SJCRH30 (cell line): Measurements from ENCODE around the gene SYNE2. TPM values are rescaled to one million over a fixed set of nuclear protein-coding genes. Genes with fewer than 3 reads are reported as not detected.
"Not testable (repeated sequence)": the region's sequence is repeated elsewhere in the genome, so short reads cannot be mapped to it uniquely, and the experiment has no call there.

Source experiments
- DNase-seq, 2 experiments: peaks; one replicate each; pipeline ENCODE4 v3.0.0-alpha.2; 2015 to 2020
- H3K27ac ChIP-seq: fragments of 250-450 bp; sonication (Bioruptor Pico); 2 replicates; pipeline ENCODE4 v1.5.1; 2020; ENCODE audit warnings: mild to moderate bottlenecking, moderate library complexity
- H3K27me3 ChIP-seq: fragments of 250-450 bp; sonication (Bioruptor Pico); 2 replicates; pipeline ENCODE4 v1.5.1; 2020; ENCODE audit warnings: mild to moderate bottlenecking, moderate library complexity
- H3K36me3 ChIP-seq: fragments of 250-450 bp; sonication (Bioruptor Pico); 2 replicates; pipeline ENCODE4 v1.5.1; 2020; ENCODE audit warnings: mild to moderate bottlenecking, moderate library complexity
- H3K4me1 ChIP-seq: fragments of 250-450 bp; sonication (Bioruptor Pico); 2 replicates; pipeline ENCODE4 v1.5.1; 2020; ENCODE audit warnings: mild to moderate bottlenecking, moderate library complexity
- H3K4me3 ChIP-seq: fragments of 250-450 bp; sonication (Bioruptor Pico); 2 replicates; pipeline ENCODE4 v1.5.1; 2020; ENCODE audit warnings: mild to moderate bottlenecking, moderate library complexity
- H3K9me3 ChIP-seq: fragments of 250-450 bp; sonication (Bioruptor Pico); replicated peaks from 2 replicates; pipeline ENCODE4 v1.5.1; 2020; ENCODE audit warnings: mild to moderate bottlenecking, moderate library complexity
- total RNA-seq: library from RNA; depleted of rRNA; stranded (reverse); fragments of >200 nt; shearing (Covaris generic); gene quantifications from 2 replicates; pipeline ENCODE4 v1.2.3, GENCODE V29; 2014

The SYNE2 gene
- total RNA-seq, 1 experiment from 2014 or later: 48.2 TPM

DNA sequence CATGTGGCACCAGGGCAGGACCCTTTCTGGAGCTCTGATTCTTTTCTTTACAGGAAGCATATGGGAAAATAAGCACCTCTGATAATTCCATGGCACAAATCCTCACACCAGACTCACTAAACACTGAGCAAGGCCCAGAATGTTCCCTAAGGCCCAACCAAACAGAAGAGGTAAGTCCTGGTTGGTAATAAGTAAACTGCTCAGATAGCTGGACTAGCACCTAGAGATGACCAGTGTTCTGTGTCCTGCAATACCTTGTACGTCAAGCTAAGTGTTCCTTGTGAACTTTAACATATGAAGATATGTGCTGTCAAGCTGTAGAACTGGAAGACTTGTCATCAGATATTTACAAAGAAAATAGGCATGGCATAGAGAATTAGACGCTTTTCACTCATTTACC, 254.6 kb downstream of the SYNE2 start:
- Histone ChIP-seq H3K36me3 (peaks cover 15% of the 10 kb centered on the region), H3K9me3 (no peaks in the 10 kb centered on the region), H3K27ac (no peak overlapping the region), H3K4me1 (no peaks in the 10 kb centered on the region), H3K27me3 (no peaks in the 10 kb centered on the region), H3K4me3 (no peak overlapping the region)
- no peak for DNase-seq

DNA sequence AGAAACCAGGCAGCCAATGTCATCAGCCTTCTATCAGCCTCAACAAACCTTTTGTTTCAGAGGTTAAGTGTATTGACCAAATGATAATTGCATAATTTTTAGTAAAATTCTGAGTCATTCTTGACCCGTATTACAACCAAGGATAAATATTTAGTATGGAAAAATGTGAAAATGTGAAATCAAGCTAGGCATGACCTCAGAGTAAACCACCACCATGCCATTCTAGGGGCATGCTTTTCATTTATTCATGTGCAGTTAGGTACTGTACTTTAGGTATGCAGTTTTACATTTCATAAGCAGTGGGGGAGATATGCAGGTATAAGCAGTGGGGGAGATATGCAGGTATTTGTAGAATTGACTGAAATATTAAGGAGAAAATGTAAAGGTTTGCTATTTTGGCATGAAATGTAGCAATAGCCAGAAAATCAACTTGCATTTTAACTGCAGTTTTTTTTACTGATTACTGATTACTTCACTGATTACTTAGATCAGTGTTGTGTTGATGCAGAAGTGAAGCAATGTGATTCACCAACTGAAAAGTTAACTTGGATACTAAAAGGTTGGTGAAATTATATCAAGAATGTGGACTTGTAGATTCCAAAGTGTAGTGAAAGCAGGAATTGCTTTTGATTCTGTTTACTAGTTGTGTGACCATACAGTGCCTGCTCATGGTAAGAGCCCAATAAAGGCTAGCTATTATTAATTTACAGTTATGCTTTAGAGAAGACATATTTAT, 257.2 kb downstream of the SYNE2 start:
- no peaks in the 10 kb centered on the region for H3K27me3 ChIP-seq
- no peaks in the 10 kb centered on the region for H3K4me1 ChIP-seq
- no peak overlapping the region for H3K27ac ChIP-seq
- no peak overlapping the region for H3K4me3 ChIP-seq
- peaks cover 15% of the 10 kb centered on the region for H3K36me3 ChIP-seq
- H3K9me3 ChIP-seq: no peaks in the 10 kb centered on the region
- DNase-seq: no peak

DNA sequence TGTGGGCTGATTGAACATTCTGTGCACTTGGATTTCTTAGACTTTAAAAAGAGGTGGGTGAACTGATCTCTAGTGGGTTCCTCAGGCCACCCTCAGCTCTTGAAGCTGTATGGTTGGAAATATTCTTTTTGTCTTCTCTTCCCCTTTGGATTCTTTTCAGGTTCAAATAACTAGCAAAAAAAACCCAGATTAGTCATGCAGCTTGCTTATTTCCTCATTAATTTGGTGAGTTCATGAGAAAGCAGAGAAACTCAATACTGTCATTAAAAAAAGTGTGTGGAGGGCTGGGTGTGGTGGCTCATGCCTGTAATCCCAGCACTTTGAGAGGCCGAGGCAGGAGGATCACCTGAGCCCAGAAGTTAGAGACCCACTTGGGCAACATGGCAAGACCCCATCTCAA, 258.0 kb downstream of the SYNE2 start:
- H3K9me3 ChIP-seq: no peaks in the 10 kb centered on the region
- H3K36me3 ChIP-seq: peaks cover 15% of the 10 kb centered on the region
- no peaks in the 10 kb centered on the region for H3K4me1 ChIP-seq
- no peaks in the 10 kb centered on the region for H3K27me3 ChIP-seq
- DNase-seq: peak in 1 of 2 experiments; percentile 3
- no peak overlapping the region for H3K27ac ChIP-seq
- H3K4me3 ChIP-seq: no peak overlapping the region

DNA sequence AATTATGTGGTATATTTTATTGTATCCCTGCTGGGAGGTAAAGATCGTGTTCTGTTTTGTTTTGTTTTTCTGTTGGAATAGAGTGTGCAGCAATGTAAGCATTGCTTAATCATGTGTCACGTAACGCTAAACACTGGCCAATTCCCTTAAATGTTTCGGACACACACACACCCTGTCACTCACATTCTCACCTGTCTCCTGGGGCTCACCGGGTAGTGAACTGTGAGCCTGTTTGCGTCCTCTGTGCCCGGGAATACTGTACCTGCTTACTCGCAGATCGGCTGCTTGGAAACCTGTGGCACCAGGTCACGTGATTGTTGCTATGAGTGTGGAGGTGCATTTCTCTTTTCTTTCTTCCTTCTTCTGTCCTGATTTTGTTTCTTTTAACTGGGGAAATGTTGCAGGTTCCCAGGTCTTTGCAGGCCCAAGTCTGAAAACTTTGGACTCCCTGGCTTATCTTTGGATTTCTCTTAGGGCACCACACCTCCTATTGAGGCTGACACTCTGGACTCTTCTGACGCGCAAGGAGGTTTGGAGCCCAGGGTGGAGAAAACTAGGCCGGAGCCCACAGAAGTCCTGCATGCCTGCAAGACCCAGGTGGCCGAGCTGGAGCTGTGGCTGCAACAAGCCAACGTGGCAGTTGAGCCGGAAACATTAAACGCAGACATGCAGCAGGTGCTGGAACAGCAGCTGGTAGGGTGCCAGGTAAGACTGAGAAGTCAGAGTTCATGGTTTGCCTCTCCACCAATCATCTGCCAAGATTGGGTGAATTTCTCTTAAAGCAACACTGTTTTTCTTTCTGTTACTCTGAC, 260.3 kb downstream of the SYNE2 start:
- Histone ChIP-seq H3K27me3 (no peaks in the 10 kb centered on the region), H3K36me3 (peaks cover 9% of the 10 kb centered on the region), H3K4me1 (no peaks in the 10 kb centered on the region), H3K9me3 (no peaks in the 10 kb centered on the region), H3K4me3 (no peak overlapping the region), H3K27ac (no peak overlapping the region)
- DNase-seq: peak in 1 of 2 experiments; percentile 12

DNA sequence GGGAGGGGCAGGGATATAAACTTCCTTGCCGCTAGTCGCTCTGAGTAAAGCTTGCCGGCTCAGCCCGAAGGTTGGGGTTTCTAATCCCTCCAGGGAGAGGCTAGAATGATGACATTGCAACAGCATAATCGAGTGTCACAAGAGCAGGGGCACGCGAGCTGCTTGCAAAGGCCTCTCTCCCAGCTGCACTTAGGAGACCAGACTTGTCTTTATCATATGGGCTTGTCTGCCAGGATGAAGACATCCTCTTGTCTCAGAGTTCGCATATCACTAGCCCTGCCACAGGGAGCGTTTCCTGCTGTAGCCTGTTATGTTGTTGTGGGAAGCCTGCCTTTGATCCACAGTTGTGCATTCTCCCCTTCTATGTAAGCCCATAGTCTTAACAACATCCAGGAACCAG, 261.4 kb downstream of the SYNE2 start:
- no peak for DNase-seq
- Histone ChIP-seq H3K27ac (no peak overlapping the region), H3K36me3 (peaks cover 7% of the 10 kb centered on the region), H3K4me3 (no peak overlapping the region), H3K9me3 (no peaks in the 10 kb centered on the region), H3K27me3 (no peaks in the 10 kb centered on the region), H3K4me1 (no peaks in the 10 kb centered on the region)

DNA sequence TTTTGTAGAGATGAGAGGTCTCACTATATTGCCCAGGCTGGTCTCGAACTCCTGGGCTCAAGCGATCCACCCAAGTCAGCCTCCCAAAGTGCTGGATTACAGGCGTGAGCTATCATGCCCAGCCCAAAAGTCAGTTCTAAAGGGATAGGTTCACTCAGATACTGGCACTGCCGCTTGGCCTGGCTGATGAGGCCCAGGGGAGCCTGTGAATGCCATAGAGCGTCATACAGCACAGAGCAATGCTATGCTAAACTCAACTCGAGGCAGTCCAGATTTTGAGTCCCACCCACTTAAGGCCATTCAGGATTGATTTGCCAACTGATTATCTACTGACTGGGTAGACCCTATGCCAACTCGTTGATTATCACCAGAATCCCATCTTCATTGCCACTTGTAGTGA, 262.0 kb downstream of the SYNE2 start:
- H3K9me3 ChIP-seq: no peaks in the 10 kb centered on the region
- no peak overlapping the region for H3K4me3 ChIP-seq
- H3K4me1 ChIP-seq: no peaks in the 10 kb centered on the region
- no peak for DNase-seq
- H3K27me3 ChIP-seq: no peaks in the 10 kb centered on the region
- H3K36me3 ChIP-seq: peaks cover 6% of the 10 kb centered on the region
- no peak overlapping the region for H3K27ac ChIP-seq

DNA sequence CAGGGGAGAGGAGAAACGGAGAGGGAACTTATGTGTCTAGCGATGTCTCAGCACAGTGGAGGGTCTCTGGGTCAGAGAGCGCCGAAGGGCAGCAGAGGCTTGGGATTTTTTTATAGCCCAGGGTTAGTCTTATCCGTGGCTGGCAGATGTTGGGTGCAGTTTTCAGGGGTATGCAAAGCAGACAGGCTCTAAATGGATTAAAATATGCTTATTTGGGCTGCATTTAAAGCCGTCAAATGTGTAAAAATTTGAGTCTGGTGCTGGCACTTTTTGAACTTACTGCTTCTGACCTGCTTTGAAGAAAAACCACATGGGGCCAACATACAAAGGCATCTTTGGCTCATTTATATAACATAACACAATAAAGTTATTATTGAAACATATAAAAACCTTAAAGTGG, 262.6 kb downstream of the SYNE2 start:
- no peak for DNase-seq
- Histone ChIP-seq H3K4me3 (no peak overlapping the region), H3K9me3 (no peaks in the 10 kb centered on the region), H3K27ac (no peak overlapping the region), H3K36me3 (peaks cover 10% of the 10 kb centered on the region), H3K27me3 (no peaks in the 10 kb centered on the region), H3K4me1 (no peaks in the 10 kb centered on the region)

DNA sequence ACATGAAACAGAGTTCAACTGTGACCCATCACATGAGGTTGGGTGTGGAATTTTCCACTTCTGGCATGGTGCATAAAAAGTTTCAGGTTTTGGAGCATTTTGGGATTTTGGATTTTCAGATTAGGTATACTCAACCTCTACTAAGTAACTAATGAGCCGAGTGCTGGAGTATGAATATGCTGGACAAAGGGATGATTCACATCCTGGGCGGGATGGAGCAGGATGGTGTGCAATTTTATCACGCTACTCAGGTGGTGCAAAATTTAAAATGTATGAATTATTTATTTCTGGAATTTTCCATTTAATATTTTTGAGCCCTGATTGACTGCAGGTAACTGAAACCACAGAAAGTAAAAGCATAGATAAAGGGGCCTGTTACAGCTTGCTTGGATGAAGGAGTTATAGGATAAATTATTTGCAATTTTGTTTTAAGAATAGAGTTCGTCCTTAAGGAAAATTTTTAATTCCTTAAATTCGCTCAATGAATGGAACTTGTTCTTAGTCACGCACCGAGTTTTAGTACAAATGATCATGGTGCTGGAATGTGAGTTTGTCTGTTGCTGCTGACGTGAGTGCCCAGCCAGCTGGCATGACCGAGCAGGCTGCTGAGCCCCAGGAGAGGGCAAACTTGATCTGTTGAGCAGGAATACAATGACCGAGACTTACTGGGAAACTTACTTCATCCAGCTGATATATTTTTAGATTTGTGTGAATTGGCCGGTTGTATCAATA, 265.0 kb downstream of the SYNE2 start:
- Histone ChIP-seq H3K4me3 (no peak overlapping the region), H3K27me3 (no peaks in the 10 kb centered on the region), H3K9me3 (no peaks in the 10 kb centered on the region), H3K36me3 (peaks cover 8% of the 10 kb centered on the region), H3K27ac (no peak overlapping the region), H3K4me1 (no peaks in the 10 kb centered on the region)
- no peak for DNase-seq

DNA sequence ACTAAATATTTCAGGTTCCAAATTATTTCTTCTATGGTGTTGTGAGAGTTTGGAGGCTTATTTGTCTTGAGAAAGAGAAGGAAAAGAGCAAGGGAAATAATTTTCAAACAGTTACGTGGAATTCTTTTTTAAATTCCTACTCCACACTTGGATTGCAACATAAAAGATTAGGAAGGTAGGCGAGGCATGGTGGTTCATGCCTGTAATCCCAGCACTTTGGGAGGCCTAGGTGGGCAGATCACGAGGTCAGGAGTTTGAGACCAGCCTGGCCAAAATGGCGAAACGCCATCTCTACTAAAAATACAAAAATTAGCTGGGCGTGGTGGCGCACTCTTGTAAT, 265.6 kb downstream of the SYNE2 start:
- not testable (repeated sequence) for H3K4me1 ChIP-seq, H3K9me3 ChIP-seq, H3K27ac ChIP-seq, H3K27me3 ChIP-seq, DNase-seq, H3K4me3 ChIP-seq, H3K36me3 ChIP-seq

DNA sequence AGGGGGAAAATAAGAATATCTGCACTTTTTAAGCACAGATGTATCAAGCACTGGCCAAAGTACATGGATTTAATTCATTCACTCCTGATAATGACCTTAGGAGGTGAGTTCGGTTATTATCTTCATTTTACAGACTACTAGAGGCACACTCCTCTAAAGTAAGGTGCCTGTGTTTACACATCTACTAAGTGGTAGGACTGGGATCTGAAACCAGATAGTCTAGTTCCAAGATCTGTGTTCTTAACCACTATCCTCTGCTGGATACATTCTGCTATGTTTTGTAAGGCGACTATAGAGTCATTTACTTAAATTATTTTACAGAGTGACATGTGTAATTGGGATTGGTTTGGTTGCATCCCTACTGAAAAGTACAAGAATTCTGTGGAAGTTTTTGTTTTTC, 266.1 kb downstream of the SYNE2 start:
- DNase-seq: no peak
- H3K9me3 ChIP-seq: no peaks in the 10 kb centered on the region
- H3K27ac ChIP-seq: no peak overlapping the region
- no peaks in the 10 kb centered on the region for H3K27me3 ChIP-seq
- H3K4me3 ChIP-seq: no peak overlapping the region
- H3K4me1 ChIP-seq: no peaks in the 10 kb centered on the region
- H3K36me3 ChIP-seq: peaks cover 11% of the 10 kb centered on the region

DNA sequence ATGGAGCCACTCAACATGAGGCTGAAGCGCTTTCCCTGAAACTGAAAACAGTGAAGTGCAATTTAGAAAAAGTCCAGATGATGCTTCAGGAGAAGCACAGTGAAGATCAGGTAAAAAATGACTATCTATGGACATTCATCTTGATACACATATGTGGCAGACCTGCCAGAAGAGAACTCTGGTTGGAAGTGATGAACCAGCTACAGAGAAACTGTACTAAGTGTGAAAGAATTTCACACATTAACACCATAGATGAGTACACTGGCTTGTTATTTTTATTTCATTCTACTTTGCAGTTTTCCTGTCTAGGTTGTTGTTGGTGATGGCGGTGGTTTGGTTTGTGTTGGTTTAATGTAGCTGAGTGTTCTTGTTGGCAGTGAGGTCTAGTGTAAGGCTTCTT, 266.7 kb downstream of the SYNE2 start:
- Histone ChIP-seq H3K27ac (no peak overlapping the region), H3K36me3 (peaks cover 11% of the 10 kb centered on the region), H3K4me3 (no peak overlapping the region), H3K9me3 (no peaks in the 10 kb centered on the region), H3K4me1 (no peaks in the 10 kb centered on the region), H3K27me3 (no peaks in the 10 kb centered on the region)
- no peak for DNase-seq

DNA sequence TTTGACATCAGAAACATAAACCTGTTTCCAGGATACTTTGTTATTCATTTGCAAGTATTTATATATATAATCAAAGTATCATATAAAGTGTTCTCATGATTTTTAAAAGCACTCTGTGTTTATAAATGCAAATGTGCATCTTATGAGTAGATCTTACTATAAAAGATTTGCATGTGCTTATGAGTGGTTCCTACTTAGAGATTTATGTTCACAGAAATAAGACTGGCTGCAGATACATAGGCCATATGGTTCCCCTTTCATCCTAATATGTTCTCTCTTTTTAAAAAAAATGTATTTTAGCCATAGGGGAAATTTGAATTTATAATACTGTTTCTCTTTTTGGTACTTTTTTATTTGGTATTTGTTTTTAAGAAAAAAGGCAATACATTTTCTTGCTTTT, 267.2 kb downstream of the SYNE2 start:
- Histone ChIP-seq H3K27me3 (no peaks in the 10 kb centered on the region), H3K9me3 (no peaks in the 10 kb centered on the region), H3K36me3 (peaks cover 16% of the 10 kb centered on the region), H3K27ac (no peak overlapping the region), H3K4me3 (no peak overlapping the region), H3K4me1 (no peaks in the 10 kb centered on the region)
- DNase-seq: no peak

DNA sequence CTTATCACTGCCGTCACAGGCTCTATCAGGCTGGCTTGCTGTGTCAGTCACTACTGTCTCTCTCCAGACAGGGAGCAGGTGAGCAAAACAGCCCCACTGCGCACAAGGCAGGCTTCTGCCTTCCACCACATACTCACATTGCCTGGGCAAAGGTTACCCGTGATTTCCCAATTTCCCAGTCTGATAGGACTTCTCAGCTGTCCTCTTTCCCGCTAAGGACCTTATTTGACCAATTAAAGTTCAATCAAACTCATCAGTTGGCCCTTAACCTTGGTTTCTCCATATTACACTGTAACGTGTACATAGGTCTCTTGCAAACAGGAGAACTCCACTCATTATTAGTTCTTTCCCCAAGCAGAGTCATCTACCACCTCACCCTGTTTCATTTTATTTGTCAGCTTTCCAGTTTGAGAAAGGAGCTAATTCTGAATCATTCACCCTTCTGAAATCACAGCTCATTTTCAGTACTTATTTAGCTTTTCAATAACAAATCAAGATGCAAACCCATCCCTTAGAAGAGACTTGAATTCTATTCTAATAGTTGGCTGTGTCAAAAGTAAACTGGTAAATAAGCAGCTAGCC, 270.5 kb downstream of the SYNE2 start:
- Histone ChIP-seq H3K27me3 (no peaks in the 10 kb centered on the region), H3K27ac (no peak overlapping the region), H3K4me3 (no peak overlapping the region), H3K9me3 (no peaks in the 10 kb centered on the region), H3K36me3 (peaks cover 43% of the 10 kb centered on the region), H3K4me1 (no peaks in the 10 kb centered on the region)
- DNase-seq: no peak

DNA sequence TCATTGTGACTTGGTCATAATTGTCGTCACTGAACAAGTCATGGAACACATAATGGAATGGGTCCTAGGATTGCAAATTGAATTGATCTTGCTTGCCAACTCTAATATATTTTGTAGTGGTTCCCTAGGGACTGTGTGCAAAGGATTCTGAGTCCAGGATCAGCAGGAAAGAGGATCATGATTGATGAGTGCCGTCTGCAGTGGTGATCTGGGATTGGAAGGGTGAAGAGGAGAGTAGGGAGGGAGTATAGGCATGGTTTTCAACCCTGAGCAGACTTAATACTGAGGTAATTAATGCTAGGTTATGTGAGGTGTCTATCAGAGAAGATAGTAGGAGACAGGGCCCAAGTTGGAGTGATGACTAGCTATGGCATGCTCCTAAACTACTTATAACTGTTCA, 272.5 kb downstream of the SYNE2 start:
- DNase-seq: no peak
- H3K27me3 ChIP-seq: no peaks in the 10 kb centered on the region
- H3K36me3 ChIP-seq: peaks cover 49% of the 10 kb centered on the region
- H3K27ac ChIP-seq: no peak overlapping the region
- H3K9me3 ChIP-seq: no peaks in the 10 kb centered on the region
- no peak overlapping the region for H3K4me3 ChIP-seq
- H3K4me1 ChIP-seq: no peaks in the 10 kb centered on the region

DNA sequence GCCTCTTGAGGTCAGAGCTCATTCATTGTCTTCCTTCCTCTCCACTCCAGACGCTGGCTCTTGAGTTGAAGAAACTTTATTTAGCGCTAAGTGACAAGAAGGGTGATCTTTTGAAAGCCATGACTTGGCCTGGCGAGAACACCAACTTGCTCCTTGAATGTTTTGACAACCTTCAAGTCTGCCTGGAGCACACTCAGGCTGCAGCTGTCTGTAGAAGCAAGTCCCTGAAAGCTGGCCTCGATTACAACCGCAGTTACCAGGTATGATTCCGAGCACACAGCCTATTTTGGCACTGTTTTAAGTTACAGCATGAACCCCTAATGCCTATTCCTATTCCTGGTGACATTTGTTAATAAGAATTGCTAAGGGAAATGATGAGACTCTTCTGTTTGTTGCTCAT, 273.7 kb downstream of the SYNE2 start:
- Histone ChIP-seq H3K36me3 (peaks cover 50% of the 10 kb centered on the region), H3K9me3 (no peaks in the 10 kb centered on the region), H3K27me3 (no peaks in the 10 kb centered on the region), H3K4me3 (no peak overlapping the region), H3K27ac (no peak overlapping the region), H3K4me1 (no peaks in the 10 kb centered on the region)
- no peak for DNase-seq
